SU-DHL-6 (cell line): ENCODE measurements around the gene CRYBB1.

Source experiments
- H2AFZ ChIP-seq: fragments of 200-600 bp; sonication (generic); 2 replicates; pipeline ENCODE4 v1.6.1; 2014; ENCODE audit warnings: low read depth, mild to moderate bottlenecking, moderate library complexity, mixed read lengths, antibody characterized with exemption, low read length; ENCODE audit not compliant: severe bottlenecking
- H3F3A ChIP-seq: fragments of 200-600 bp; shearing (Covaris generic); 2 replicates; pipeline ENCODE4 v1.6.0; 2016; ENCODE audit warnings: antibody characterized with exemption, mild to moderate bottlenecking; ENCODE audit not compliant: insufficient read depth
- H3K27ac ChIP-seq: fragments of 200-600 bp; sonication (generic); 2 replicates; pipeline ENCODE4 v1.5.1; 2016; ENCODE audit warnings: low read depth, mild to moderate bottlenecking, low read length, moderate library complexity, mixed read lengths
- H3K27me3 ChIP-seq: fragments of 200-600 bp; sonication (generic), shearing (Covaris generic); 2 replicates; pipeline ENCODE4 v1.6.0; 2014; ENCODE audit warnings: mild to moderate bottlenecking, low read length
- H3K36me3 ChIP-seq: fragments of 200-600 bp; sonication (generic); 2 replicates; pipeline ENCODE4 v1.6.1; 2014; ENCODE audit warnings: mild to moderate bottlenecking, low read length, mixed read lengths
- H3K4me2 ChIP-seq: fragments of 300-600, 200-600 bp; shearing (Covaris generic), sonication (generic); 2 replicates; pipeline ENCODE4 v1.6.0; 2014; ENCODE audit warnings: low read length, low read depth, mild to moderate bottlenecking; ENCODE audit not compliant: poor library complexity, severe bottlenecking
- H3K4me3 ChIP-seq: fragments of 200-600 bp; sonication (generic); 2 replicates; pipeline ENCODE4 v1.5.1; 2014; ENCODE audit warnings: antibody characterized with exemption, low read length, mild to moderate bottlenecking, mixed read lengths; ENCODE audit not compliant: insufficient read depth, poor library complexity, severe bottlenecking
- H3K79me2 ChIP-seq: fragments of 200-600 bp; sonication (generic); 2 replicates; pipeline ENCODE4 v1.6.1; 2014; ENCODE audit warnings: mild to moderate bottlenecking, low read length, moderate library complexity; ENCODE audit not compliant: insufficient read depth
- H3K9ac ChIP-seq: fragments of 200-600 bp; sonication (generic); 2 replicates; pipeline ENCODE4 v1.7.0; 2014; ENCODE audit warnings: mild to moderate bottlenecking, low read length
- H3K9me2 ChIP-seq: fragments of 200-600 bp; sonication (generic); replicated peaks from 2 replicates; pipeline ENCODE4 v1.6.1; 2014; ENCODE audit warnings: low read length; ENCODE audit not compliant: insufficient read depth
- H3K9me3 ChIP-seq: fragments of 200-600 bp; sonication (generic); 2 replicates; pipeline ENCODE4 v1.6.1; 2014; ENCODE audit warnings: low read length, mixed read lengths; ENCODE audit not compliant: insufficient read depth
- H4K20me1 ChIP-seq: fragments of 200-600 bp; sonication (generic); 2 replicates; pipeline ENCODE4 v1.6.1; 2014; ENCODE audit warnings: low read depth, mild to moderate bottlenecking, antibody characterized with exemption, low read length, moderate library complexity, mixed read lengths
- EZH2phosphoT487 ChIP-seq: fragments of 200-600 bp; sonication (generic), shearing (Covaris generic); conservative IDR thresholded peaks from 2 replicates; pipeline ENCODE4 v1.6.1; 2018; ENCODE audit warnings: mild to moderate bottlenecking, antibody characterized with exemption, low read length, moderate library complexity, mixed read lengths
- TF ChIP-seq, protein P1 (sequence below): fragments of 200-600 bp; sonication (generic); IDR thresholded peaks from one replicate; pipeline ENCODE4 v1.5.1; 2017; ENCODE audit warnings: antibody characterized with exemption, mild to moderate bottlenecking, low read length, moderate library complexity; ENCODE audit not compliant: insufficient read depth, poor library complexity, severe bottlenecking

The CRYBB1 gene

DNA sequence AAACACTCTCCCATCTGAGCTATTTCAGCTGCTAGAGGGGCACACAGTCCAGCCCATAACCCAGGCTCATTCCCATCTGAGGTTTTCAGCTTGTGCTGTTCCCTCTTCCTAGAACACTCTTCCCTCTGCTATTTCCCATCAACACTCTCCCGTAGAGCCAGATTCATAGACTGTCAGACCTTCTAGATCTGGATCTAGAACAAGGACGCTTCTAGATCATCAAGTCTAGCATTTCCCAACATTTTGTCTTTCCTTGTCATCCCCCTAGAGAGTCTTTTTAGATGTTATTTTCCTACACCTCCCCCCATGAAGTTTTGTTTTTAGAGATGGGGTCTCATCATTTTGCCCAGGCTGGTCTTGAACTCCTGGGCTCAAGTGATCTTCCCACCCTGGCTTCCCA lies 17.3 kb upstream of the CRYBB1 start:
- Histone ChIP-seq H3K27ac (no peak overlapping the region), H3K9ac (no peak overlapping the region), H3K4me3 (no peak overlapping the region), H3K9me2 (no peaks in the 10 kb centered on the region), H2AFZ (no peak overlapping the region), H4K20me1 (no peaks in the 10 kb centered on the region), H3K36me3 (no peaks in the 10 kb centered on the region), H3F3A (no peaks in the 10 kb centered on the region), H3K79me2 (no peaks in the 10 kb centered on the region), H3K4me2 (no peak overlapping the region), H3K9me3 (no peaks in the 10 kb centered on the region), H3K27me3 (no peaks in the 10 kb centered on the region)
- TF ChIP-seq, protein P1, sequence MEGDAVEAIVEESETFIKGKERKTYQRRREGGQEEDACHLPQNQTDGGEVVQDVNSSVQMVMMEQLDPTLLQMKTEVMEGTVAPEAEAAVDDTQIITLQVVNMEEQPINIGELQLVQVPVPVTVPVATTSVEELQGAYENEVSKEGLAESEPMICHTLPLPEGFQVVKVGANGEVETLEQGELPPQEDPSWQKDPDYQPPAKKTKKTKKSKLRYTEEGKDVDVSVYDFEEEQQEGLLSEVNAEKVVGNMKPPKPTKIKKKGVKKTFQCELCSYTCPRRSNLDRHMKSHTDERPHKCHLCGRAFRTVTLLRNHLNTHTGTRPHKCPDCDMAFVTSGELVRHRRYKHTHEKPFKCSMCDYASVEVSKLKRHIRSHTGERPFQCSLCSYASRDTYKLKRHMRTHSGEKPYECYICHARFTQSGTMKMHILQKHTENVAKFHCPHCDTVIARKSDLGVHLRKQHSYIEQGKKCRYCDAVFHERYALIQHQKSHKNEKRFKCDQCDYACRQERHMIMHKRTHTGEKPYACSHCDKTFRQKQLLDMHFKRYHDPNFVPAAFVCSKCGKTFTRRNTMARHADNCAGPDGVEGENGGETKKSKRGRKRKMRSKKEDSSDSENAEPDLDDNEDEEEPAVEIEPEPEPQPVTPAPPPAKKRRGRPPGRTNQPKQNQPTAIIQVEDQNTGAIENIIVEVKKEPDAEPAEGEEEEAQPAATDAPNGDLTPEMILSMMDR = no peak
- no peak for TF ChIP-seq EZH2phosphoT487

DNA sequence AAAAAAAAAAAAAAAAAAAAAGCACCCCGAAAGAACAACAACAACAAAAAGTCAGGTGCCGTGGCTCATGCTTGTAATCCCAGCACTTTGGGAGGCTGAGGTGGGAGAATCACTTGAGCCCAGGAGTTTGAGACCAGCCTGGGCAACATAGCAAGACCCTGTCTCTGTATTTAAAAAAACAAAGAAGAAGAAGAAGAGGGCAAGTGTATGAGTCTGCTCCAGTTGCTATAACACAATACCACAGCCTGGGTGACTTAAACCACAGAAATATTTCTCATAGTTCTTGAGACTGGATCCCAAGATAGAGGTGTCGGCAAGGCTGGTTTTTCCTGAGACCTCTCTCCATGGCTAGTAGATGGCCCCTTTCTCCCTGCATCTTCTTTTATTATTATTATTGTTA lies 16.4 kb upstream of the CRYBB1 start:
- Histone ChIP-seq H3K9me3 (no peaks in the 10 kb centered on the region), H3K9ac (no peak overlapping the region), H3K27me3 (no peaks in the 10 kb centered on the region), H3F3A (no peaks in the 10 kb centered on the region), H3K4me3 (no peak overlapping the region), H4K20me1 (no peaks in the 10 kb centered on the region), H3K36me3 (no peaks in the 10 kb centered on the region), H2AFZ (no peak overlapping the region), H3K79me2 (no peaks in the 10 kb centered on the region), H3K27ac (no peak overlapping the region), H3K9me2 (no peaks in the 10 kb centered on the region), H3K4me2 (no peak overlapping the region)
- TF ChIP-seq EZH2phosphoT487 = no peak
- TF ChIP-seq, protein P1 = no peak

DNA sequence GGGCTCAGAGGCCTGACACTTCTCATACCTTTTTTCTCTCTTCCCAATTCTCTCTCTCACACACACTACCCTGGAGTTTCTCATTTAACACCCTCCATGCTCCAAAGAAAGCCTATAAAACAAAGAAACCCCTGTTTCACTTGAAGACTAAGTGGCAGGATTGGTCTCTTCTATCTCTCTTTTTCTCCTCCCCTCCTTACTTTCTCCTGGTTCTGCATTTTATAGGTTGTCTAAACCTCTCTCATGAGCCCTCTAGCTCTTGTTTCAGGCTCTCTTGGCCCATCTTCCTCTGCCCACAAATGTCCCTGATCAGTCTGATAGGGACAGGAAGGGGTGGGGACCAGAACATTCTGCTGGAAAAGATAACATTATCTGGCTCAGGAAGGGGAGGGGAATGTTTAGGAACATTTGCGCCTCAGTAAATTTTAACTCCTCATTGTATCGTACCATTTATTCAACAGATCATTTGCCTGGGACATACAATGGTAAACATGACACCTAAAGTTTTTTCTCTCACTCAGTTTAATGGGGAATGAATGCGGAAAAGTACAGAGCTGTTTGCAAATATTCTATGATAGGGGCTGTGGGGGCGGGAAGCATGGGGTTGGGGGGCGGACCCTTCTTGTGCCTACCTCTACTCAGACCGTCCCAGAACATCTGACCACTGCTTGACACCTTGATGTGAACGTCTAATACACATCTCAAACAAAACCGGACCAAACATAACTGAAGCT lies 14.8 kb upstream of the CRYBB1 start:
- Histone ChIP-seq H3K4me3 (no peak overlapping the region), H3K9ac (no peak overlapping the region), H3K27ac (no peak overlapping the region), H3K79me2 (no peaks in the 10 kb centered on the region), H3K4me2 (no peak overlapping the region), H3F3A (no peaks in the 10 kb centered on the region), H3K27me3 (no peaks in the 10 kb centered on the region), H3K9me3 (no peaks in the 10 kb centered on the region), H3K9me2 (no peaks in the 10 kb centered on the region), H2AFZ (no peak overlapping the region), H4K20me1 (no peaks in the 10 kb centered on the region), H3K36me3 (no peaks in the 10 kb centered on the region)
- TF ChIP-seq, protein P1 = no peak
- no peak for TF ChIP-seq EZH2phosphoT487
